ENCODE measurements around the gene ERO1B.

The ERO1B gene

GRCh38 chr1:236308827-236309226 lies 27.1 kb upstream of the ERO1B start:
- TF ChIP-seq CTCF (IDR thresholded peaks at IDR 0.05; ENCODE audit: low read depth, low read length), result no peak
- no peak for DNase-seq (ENCODE audit: extremely low read depth, low read depth)

DNA sequence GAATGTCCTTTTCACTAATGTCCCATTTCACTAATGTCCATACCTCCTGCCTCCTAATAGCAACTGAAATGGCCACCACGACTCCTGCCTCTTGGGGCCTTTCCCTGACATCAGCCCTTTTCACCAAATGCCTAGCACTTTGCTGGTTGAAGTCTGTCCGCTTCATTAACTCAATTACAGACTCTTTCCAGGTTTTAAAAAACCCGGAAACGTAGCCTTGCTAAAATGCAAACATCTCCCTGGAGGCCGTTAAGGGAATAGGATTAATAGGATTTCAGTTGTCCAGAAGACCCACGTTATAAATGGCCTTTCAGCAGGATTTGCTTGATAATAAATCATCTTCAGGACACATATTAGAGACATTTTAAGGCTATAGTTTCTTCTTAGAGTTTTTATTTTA lies 25.7 kb upstream of the ERO1B start:
- DNase-seq (ENCODE audit: extremely low read depth, low read depth), result no peak
- no peak for TF ChIP-seq CTCF (IDR thresholded peaks at IDR 0.05; ENCODE audit: low read depth, low read length)

- TF ChIP-seq CTCF (IDR thresholded peaks at IDR 0.05; ENCODE audit: low read depth, low read length), result no peak
- no peak for DNase-seq (ENCODE audit: extremely low read depth, low read depth)
Measured at GRCh38 chr1:236304682-236305081, 22.9 kb upstream of the ERO1B start.

- DNase-seq (ENCODE audit: extremely low read depth, low read depth), result no peak
- TF ChIP-seq CTCF (IDR thresholded peaks at IDR 0.05; ENCODE audit: low read depth, low read length), result no peak
Measured at GRCh38 chr1:236303675-236304074, 21.9 kb upstream of the ERO1B start.

GRCh38 chr1:236302941-236303340 lies 21.2 kb upstream of the ERO1B start:
- TF ChIP-seq CTCF (IDR thresholded peaks at IDR 0.05; ENCODE audit: low read depth, low read length), result no peak

GRCh38 chr1:236301958-236302335 lies 20.2 kb upstream of the ERO1B start:
- no peak for TF ChIP-seq CTCF (IDR thresholded peaks at IDR 0.05; ENCODE audit: low read depth, low read length)
- no peak for DNase-seq (ENCODE audit: extremely low read depth, low read depth)

More at GRCh38 chr1:236302941-236303340, 21.2 kb upstream of the ERO1B start:
- no peak for DNase-seq (ENCODE audit: extremely low read depth, low read depth)

DNA sequence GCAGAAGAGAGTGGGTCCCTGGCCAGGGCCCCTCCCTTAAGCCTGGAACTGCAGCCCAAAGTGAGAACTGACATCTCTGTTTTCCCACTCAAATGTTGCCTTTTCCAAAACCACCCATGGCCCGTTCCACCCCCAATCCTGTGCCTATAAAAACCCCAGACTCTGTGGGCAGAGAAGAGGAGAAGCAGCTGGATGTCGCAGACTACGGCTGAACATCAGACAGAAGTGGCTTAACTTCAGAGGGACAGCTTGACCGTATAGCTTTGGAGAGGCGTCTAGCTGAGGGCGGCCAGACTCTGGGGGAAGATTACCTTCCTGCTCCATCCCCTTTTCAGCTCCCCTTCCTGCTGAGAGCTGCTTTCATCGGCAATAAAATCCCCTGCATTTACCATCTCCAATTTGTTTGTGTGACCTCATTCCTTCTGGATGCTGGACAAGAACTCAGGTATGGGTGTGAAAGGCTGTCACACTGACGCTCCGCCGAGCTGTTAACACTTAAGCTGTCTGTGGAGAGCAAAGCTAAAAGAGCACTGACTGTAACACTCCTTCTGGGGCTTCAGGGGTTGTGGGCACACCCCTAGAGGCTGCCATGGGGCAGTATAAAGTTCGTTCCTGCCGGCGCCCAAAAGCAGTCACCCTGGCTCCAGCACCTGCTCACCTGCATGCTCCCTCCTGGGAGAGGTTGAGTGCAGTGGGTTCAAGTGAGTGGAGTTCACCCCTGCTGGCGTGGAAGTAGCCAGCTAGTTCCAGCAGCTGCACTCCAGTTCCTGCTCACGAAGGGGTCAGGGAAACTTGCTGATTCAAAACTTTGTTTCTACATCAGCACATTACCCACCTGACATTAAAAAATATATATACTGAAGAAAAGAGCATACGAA lies 19.6 kb upstream of the ERO1B start:
- no peak for TF ChIP-seq CTCF (IDR thresholded peaks at IDR 0.05; ENCODE audit: low read depth, low read length)
- DNase-seq (ENCODE audit: extremely low read depth, low read depth), result no peak

All from AG09319 (cell line).